T-helper 2 cell (primary cell): ENCODE results near the gene CLDN6.

ENCODE experiments used
- DNase-seq, 5 experiments: peaks; one replicate each; pipeline versions ENCODE4 v3.0.0 to v3.0.0-alpha.2; 2012 to 2022

Gene CLDN6

DNA sequence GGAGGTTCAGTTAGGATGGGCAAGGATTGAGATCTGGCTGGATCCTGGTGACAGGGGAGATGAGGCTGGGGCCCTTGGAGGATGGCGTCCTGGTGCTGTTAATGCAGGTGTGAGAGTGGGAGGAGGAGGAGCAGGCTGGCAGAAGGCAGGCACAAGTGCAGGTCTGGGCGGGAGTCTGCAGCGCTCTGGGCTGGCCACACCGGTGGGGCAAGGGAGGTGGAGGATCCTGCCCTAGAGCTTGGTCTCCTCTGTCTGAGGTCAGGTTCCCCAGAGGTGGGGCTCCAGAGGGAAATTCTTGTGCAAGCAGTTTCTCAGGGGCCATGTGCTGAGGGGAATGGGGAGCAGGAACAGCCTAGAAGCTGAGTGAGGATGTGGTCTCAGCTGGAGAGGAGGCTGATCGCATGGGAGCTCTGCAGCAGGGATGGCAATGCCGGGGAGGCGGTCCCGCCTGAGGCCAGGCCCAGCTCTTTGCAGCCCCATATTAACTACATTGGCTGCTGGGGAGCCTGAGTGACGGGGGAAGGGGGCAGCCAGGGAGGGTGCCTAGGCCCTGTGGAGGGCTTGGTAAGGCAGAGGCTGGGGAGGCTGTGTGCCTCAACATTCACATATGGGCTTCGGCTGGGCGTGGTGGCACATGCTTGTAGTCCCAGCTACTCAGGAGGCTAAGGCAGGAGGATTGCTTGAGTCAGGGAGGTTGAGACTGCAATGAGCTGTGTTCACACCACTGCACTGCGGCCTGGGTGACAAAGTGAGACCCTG is 34.8 kb upstream of the CLDN6 start:
- peak in 1 of 5 experiments; percentile 35 for DNase-seq

DNA sequence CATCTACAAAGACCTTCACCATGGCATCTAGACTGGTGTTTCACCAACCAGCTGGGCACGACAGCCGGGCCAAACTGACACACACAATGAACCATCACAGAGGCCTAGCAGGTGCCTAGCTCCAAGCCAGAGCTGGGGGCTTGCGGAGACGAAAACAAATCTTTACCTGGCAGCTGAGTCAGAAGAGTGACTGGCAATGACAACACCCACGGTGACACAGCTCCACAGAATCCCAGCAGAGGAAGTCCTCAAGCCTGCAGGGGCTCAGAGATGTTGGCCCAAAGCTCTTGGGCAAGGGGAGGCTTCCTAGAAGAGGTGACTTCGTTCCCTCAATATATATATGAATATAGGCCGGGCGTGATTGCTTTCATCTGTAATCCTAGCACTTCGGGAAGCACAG is 33.5 kb upstream of the CLDN6 start:
- DNase-seq: no peak

DNA sequence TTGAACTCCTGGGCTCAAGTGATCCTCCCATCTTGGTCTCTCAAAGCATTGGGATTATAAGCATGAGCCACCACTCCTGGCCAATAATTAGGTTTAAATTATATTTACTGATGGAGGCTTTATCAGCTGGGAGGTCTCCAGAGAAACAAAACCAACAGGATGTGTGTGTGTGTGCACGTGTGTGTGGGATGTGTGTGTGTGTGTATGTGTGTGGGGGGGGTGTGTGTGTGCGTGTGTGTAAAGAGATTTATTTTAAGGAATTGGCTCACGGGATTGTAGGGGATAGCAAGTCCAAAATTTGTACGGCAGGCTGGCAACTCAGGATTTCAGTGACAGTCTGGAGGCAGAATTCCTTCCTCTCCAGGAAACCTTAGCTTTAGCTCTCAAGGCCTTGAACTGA is 33.0 kb upstream of the CLDN6 start:
- DNase-seq: peak in 1 of 5 experiments; percentile 74

DNA sequence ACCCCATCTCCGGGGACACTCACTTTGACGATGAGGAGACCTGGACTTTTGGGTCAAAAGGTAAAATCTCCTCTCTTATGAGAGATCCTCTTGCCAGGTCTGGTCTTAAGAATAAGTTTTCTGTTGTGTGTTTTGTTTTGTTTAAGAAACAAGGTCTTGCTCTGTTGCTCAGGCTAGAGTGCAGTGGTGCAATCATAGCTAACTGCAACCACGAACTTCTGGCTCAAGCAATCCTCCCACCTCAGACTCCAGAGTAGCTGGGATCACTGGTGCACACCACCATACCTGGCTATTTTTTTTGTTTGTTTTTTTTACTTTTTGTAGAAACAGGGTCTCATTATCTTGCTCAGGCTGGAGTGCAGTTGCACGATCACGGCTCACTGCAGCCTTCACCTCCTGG is 32.5 kb upstream of the CLDN6 start:
- DNase-seq: peak in 1 of 5 experiments; percentile 45

DNA sequence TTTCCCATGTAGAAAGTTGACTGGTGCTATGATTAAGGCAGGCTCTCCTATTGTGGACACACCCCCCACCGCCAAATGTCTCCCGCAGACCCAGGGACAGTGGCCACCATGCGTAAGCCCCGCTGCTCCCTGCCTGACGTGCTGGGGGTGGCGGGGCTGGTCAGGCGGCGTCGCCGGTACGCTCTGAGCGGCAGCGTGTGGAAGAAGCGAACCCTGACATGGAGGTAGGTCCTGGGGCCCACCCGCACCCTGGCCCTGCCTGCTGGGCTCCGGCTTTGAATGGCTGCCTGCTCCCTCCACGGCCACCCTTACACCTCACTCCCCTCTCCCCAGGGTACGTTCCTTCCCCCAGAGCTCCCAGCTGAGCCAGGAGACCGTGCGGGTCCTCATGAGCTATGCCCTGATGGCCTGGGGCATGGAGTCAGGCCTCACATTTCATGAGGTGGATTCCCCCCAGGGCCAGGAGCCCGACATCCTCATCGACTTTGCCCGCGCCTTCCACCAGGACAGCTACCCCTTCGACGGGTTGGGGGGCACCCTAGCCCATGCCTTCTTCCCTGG is 32.0 kb upstream of the CLDN6 start:
- DNase-seq: no peak

DNA sequence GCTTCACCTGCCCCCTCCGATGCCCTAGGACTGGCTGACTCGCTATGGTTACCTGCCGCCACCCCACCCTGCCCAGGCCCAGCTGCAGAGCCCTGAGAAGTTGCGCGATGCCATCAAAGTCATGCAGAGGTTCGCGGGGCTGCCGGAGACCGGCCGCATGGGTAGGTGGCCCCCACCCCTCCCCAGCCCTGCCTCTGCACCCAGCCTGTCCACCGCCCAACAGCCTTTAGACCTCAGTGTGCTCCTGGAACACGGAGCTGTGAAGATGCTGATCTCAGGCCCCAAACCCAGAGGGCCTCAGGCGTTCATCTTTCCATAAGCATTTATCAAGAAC is 29.4 kb upstream of the CLDN6 start:
- peak in 1 of 5 experiments; percentile 52 for DNase-seq

DNA sequence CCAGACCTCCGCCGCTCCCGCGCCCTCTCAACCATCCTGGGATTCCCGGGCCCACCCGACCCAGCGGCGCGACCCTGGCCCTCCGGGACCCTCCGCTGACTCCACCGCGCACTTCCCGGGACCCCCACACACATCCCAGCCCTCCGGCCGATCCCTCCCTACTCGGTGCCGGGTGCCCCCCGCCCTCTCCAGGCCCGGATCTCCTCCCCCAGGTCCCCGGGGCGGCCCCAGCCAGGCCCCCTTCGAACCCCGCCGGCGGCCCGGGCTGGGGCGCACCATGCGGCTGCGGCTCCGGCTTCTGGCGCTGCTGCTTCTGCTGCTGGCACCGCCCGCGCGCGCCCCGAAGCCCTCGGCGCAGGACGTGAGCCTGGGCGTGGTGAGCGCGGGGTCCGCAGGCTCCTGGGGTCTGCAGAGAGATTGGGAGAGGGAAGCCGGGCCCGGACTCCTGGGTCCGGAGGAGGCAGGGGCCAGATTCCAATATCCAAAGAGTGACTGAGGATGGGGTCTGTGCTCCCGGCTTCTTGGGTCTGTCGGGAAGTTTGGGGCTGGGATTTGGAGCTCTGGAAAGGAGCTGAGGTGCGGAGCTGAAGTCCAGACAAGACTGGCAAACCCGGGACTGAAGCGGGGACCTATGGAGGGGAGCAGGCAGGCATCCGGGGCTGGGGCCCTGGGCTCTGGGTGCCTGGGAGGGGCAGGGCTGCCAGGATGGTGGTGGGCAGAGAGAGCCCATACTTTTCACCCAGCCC is 28.8 kb upstream of the CLDN6 start:
- peak in 1 of 5 experiments; percentile 66 for DNase-seq

DNA sequence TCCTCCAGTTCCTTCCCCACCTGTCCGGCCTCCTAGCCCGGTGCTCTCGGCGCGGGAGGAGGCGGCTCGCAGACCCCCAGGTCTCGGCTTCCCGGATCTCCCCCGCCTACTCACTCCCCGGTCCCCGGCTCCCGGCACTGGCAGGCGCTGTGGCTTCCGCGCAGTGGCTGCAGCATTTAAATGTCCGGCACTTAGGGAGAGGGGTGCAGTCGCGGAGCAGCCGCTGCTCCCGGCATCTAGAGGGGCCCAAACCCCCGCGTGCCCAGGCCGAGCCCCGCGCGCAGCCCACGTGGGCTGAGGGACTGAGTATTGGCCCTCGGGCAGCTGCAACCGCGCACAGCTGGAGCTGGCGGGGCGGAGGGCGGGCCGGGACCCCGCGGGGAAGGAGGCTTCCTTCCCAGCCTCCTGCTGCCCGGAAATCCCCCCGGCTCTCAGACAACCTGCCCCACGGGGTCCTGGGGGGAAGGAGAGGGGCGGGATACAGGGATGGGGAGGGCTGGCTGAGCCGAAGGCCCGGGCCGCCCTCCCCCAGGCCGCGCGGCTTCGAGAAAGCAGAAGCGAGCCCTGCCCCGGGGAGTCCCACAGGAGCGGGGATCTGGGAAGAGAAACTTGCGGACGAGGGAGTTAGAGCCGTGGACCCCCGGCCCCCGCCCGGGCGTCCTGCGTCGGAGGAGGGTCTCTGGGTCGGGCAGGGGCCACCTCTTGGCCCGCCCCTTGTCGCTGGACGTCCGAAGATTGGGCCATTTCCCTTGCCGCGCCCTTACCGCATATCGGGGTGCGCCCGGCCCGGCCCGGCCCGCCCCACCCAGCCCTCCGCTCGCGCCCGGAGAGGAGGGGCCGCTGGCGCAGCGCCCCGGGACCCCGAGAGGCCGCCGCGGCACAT is 28.0 kb upstream of the CLDN6 start, which contains the start of gene MMP25:
MMP25 (plus strand) TSS at position 804 of the 883 bp plus-strand sequence. CDS start 357 bp downstream, outside the sequence.
- peak in 1 of 5 experiments; percentile 44 for DNase-seq

DNA sequence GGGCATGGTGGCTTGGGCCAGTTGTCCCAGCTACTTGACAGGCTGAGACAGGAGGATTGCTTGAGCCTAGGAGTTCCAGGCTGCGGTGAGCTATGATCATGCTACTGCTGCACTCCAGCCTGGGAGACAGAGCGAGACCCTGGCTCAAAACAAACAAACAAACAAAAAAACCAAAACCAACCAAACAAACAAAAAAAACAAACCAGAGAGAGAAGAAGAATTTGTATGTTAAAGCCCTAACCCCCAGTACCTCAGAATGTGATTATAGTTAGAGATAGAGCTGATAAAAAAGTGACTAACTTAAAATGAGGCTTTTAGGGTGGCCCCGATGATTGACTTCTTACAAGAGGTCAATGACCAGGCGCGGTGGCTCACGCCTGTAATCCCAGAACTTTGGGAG is 26.7 kb upstream of the CLDN6 start:
- DNase-seq: no peak

DNA sequence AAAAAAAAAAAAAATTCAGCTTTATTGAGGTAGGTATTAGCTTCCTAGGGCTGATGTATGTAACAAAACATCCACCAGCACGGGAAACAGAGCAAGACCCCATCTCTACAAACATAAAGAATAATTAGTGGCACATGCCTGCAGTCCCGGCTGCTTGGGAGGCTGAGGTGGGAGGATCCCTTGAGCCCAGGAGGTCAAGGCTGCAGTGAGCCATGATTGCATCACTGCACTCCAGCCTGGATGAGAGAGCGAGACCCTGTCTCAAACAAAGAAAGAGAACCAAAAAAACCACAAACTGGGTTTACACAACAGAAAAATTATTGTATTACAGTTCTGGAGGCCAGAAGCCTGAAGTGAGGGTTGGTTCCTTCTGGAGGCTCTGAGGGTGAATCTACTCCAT is 24.4 kb upstream of the CLDN6 start:
- DNase-seq: no peak

DNA sequence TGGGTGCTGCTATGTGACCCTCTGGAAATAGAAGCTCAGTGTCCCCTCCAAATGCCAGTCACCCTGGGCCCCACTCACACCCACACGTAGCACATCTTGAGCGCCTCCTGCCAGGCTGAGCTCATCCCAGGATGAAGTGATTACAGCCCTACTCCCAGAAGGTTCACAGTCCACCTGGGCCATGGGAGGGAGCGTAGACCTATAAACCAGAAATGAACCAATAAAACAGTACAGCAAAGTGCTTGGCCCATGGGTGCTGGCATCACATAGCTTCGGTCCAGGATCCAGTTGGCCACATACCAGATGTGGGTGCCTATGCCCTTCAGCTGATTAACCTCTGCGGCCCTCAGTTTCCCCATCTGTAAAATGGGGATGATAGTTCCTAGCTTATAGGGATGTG is 20.9 kb upstream of the CLDN6 start:
- DNase-seq: no peak

DNA sequence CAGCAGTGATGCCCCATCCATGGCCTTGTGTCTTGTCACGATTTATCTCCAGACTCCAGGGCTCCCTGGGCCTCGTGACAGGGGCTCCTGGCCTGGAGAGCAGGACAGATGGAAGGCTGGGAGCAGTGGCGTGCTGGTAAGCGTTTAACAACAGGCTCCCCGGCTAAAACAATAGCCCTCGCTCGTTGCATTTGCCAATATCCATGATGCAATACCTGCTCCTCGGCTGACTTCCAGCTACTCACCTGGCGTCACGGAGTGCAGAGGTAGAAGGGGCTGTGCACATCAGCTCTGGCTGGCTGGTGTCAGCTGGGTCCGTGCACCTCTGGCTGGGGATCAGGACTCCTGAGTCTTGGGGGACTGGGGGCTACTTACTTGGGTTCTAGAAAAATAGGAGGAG is 20.3 kb upstream of the CLDN6 start:
- DNase-seq: no peak

DNA sequence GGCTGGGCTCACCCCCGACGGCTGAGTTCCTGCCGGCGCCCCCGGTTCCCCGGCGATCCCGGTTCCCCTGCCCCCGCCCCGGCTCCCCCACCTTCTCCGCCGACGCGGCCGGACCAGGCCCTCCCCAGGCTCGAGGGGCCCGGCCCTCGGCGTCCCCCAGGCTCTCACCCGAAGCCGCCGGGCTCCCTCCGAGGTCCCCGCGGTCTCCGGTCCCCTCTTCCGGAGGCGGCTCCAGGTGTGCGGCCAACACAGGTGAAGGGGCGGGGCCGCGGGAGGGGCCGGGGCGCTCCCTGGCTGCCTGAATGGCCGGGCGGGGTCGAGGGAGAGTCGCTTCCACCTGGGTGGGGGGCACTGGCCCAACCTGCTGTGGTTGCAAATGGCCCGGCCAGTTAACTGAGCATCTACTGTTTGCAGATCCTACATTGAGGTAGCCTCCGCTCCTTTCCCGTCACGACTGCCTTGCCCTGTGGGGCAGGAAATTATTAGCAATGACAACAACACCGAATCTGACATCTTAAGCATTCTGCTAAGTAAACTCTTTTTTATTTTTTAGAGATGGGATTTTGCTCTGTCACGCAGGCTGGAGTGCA is 18.8 kb upstream of the CLDN6 start, which contains the start of gene BICDL2:
BICDL2 (minus strand) TSS at position 219 of the 590 bp plus-strand sequence. CDS start 1,448 bp downstream, outside the sequence.
- DNase-seq: no peak

DNA sequence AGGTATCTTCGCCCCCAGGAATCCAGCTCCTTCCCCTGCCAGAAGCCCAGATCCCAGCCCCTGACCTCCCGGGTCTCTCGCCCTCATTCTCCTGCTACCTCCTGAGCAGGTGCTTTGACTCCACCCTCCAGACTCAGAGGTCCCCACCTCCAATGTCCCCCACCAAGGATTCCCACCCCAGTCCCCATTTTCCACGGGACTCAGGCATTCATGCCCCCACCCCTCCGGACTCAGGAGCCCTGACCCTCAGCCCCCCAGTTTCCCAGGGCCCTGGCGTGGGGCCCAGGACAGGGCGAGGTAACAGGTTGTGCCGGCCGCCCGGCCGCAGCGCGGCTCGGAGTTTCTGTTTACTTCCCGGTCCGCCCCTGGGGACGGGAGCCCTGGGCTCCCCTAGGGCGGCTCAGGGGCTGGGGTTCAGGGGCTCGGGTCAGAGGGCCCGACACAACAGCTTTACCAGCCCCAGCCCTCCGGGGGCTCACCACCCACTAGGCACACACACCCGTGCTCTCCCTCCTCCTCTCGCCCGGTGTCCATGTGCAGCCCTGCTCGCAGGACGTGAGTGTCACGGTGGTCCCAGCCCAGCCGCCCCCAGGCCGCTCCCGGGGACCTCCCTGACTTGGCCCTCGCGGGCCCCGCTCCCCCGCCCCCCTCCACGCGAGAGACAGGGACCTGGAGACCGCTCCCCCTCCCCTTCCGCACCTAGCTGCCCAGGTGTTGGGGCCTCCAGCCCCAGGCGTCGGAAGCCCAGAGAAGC is 18.2 kb upstream of the CLDN6 start:
- no peak for DNase-seq

DNA sequence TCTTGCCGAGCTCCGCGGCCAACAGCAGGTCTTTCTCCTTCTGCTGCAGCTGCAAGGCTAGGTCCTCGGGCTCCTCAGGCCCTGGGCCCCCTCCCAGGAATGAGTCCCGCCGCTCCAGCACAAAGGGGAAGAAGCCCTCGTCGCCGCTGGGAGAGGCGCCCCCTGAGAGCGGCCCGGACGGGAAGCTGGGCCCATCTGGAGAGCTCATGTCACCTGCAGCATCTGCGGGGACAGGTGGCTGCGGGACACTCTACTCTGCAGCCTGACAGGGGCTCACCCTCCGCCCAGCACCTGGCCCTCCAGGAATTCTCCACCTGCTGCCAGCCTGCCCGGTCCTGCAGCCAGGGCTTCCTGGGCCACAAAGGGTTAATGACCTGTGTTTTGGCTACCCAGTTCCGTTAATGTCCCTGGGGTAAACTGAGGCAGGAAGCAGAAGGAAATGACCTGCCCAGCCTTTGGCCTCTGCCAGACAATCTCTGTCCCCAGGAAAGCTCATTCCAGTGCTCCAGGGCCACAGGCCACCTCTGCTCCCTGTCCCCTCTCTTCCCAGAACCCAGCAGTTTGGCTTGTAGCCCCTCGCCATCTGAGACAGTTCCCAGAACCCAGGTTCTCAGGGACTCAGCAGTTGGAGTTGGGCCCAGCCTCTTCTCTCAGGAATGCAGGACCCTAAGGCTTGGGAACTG is 17.4 kb upstream of the CLDN6 start:
- no peak for DNase-seq

DNA sequence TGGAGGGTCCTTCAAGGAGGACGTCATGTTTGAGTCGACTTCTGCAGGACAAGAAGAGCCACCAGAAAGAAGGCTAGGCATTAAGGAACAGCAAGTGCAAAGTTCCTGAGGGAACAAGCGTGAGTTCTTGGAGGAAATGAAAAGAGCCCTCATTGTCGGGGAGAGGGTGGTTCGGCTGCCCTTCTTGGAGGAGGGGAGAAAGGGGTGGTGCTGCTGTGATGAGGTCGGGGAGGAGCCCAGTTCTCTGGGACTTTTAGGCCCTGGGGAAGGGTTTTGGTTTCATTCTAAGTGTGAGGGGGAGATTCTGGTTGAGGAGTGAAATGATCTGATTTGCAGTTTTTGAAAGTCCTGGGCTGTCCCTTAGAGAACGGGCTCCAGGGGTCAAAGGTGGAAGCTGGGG is 14.6 kb upstream of the CLDN6 start:
- no peak for DNase-seq

DNA sequence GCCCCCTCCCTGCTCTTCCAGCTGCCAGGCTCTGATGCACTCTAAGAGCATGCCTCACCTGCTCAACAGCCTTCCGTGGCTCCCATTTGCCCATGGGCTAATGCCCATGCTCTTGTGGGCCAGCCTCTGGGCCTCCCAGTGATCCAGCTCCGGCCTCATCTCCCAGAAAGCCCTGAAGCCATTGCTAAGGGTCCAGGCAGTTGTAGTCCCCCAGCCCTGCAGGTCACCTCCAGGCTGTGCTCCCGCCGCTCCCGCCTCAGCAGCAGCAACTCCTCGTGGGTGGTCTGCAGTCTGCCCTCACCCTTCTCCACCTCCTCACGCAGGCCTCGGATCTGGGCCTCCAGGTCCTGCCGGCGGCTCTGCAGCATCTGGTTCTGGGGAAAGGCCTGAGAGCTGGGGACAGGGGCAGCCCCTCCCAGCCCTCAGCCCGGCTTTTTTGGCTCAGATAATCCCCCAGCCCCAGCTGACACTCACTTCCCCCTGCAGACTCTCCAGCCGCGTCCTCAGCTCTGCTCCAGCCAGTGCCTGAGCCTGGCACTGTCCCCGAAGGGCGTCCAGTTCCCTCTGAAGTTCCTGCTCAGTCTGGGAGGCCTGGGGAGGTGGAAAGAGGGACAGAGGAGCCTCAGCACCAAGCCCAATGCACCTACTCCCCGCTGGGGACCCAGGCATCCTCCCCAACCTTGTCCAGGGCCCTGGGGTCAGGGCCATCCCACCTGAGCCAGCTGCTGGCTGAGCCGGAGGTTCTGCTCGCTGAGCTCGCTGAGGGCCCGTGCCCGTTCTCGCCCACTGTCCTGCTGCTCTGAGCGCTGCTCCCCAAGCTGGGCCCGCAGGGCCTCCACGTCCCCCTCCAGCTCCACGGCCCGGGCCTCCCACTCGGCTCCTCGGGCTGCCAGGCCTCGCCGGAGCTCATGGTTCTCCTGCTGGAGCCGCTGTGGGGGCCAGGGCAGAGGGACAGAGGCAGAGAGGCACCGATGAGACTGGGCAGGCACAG is 12.5 kb upstream of the CLDN6 start:
- DNase-seq: no peak

DNA sequence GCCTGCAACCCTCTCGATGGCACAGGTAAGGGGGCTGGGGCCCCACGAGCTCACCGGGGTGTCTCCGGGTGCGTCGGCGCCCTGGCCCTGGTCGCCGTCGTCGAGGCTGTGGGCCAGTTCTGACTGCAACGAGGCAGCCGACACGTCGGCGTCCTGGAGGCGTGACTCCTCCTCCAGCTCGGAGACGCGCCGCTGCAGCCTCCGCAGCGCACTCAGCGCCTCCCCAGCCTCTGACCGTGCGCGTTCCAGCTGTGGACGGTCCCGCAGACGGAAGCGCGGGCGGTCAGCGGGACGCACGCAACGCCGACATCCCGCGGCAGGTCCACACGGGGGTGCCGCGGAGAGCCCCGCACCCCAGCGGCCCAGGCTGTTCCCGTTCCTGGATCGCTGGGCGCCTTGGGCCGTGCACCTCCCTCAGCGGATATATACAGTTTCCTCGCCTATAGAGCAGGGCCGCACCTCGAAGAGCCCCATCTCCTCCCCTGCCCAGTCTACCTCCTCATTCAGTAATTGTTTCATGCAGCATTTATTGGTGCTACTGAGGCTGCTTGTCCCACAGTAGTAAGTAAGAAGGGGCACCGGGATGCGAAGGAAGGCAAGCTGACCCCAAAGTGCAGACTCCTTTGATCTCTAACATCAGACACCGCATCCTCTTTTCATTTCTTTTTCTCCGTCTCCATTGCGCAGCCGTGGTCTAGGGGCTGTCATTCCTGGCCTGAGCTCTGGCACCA is 11.7 kb upstream of the CLDN6 start:
- DNase-seq: peak in 2 of 5 experiments; percentile 12 to 83
